Stimulated activated CD8-positive, alpha-beta memory T cell treated with anti-CD3 and anti-CD28 coated beads, Interleukin-4, amount 100 ng/mL, for 48 hours (primary cell): Measurements from ENCODE around the gene SLC30A2.

Experiments
- DNase-seq: peaks from one replicate; pipeline ENCODE4 v3.0.0-alpha.2; 2020

The SLC30A2 gene

GRCh38 chr1:26020941-26021646 is 24.8 kb downstream of the SLC30A2 start:
- DNase-seq, result no peak

DNA sequence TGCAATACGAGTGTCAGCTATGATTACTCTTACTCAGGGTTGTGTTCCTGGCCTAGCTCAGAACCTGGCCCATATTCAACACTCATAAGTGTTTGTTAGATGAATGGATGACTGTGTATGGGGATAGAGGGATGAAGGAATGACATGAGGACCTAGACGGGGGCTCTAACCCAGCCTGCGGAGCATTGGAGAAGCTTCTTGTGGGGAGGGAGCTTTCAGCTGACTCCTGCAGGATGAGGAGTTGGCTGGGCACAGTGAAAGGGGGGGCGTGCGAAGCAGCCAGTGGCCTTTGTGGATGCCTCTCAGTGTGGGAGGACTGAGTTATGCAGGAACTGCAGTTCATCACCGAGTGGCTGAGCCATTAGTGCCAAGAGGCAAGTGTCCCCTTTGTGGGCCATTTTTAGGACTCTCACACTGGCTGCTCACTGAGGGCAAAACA is 25.6 kb downstream of the SLC30A2 start:
- no peak for DNase-seq

- no peak for DNase-seq
Measured at GRCh38 chr1:26019641-26020315, 26.1 kb downstream of the SLC30A2 start.

GRCh38 chr1:26017606-26018005 is 28.3 kb downstream of the SLC30A2 start:
- no peak for DNase-seq

- DNase-seq, result peak; percentile 31
Measured at GRCh38 chr1:26016953-26017545, 28.9 kb downstream of the SLC30A2 start.

DNA sequence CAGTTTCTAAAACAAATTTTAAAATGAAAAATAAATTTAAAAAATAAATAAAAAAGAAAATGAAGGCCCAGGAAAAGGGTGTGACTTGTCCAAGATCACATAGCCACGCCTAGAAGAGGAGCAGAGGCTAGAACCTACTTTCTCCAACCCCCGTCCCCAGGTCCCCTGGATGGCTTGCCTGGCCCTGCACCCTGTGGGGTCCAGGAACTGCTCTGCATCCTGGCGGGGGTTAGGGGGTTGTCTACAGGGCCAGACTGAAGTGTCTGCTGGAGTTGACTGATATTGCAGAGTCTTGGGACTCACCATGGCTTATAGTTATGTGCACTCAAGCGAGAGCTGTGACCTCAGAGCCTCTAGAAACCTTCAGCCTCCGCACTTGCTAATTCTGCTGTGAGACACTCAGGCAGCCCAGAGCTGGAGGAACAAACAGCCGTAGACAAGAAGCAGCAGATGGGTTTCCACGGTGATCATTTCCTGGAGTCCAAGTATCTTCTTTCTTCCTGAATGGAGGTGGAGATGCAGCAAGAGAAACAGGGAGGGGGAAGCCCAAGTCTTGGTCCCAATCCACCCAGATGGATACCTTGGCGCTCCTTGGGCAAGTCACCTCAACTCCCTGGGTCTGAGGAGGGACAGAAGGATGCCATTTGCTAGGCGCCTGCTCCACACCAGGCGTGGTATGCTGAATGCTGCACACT is 29.5 kb downstream of the SLC30A2 start:
- DNase-seq, result no peak

GRCh38 chr1:26015358-26015757 is 30.6 kb downstream of the SLC30A2 start:
- DNase-seq, result no peak

- DNase-seq, result no peak
Measured at GRCh38 chr1:26014179-26014578, 31.7 kb downstream of the SLC30A2 start.

GRCh38 chr1:26012864-26013263 is 33.1 kb downstream of the SLC30A2 start:
- no peak for DNase-seq

DNA sequence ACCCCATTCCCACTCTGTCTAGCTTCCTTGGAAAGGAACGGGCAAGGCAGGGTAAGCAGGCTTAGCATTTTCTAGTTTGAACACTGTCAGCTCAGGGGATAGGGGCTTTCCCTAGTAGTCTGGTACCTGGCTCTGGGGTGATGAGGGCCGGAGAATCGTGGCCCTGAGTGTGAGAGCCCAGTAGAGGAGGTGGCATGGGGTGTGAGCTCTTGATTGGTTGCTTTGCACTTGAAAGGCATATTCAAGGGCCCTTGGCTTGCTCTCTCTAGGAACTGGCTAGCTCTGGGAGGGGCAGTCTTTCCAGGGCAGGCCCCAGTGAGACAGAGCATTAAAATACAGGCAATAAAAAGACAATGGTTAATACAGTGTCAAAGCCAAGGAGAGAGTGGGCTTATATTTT is 35.1 kb downstream of the SLC30A2 start:
- no peak for DNase-seq

DNA sequence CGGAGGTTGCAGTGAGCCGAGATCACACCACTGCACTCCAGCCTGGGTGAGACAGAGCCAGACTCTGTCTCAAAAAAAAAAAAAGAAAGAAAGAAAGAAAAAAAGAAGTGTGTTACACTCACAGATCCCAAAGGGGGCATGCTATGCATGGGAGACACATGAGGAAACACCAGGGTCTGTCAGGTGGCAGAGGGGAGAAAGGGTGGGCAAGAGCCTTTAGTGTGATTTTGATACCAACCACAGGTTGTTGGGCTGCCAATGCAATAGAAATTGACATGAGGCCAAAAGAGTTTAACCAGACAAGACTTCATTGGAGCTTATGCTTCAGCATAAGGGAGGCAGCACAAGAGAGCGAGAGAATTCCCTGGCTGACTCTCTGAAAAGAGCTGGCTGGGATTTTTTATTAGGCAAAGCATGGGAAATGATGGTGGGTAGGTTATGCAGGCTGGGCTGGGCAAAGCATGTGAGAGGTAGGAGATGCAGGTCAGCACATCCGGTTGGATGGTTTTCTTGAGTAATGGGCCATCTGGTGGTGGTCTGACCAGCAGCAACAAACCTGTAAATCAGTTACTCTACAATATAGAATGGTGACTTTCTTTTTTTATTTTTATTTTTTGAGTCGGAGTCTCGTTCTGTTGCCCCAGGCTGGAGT is 36.0 kb downstream of the SLC30A2 start:
- no peak for DNase-seq

DNA sequence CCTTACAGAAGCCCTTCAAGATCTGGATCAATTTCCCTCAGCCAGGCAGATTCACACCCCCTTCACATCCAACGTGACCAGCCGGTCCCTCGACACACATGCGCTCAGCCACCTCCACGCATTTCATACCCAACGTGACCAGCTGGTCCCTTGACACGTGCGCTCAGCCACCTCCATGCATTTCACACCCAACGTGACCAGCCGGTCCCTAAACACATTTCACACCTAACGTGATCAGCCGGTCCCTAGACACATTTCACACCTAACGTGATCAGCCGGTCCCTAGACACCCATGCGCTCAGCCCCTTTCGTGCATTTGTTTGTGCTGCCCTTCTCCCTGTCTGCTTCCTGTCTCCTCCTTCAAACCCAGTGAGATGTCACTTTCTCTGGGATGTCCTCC is 39.2 kb downstream of the SLC30A2 start:
- DNase-seq, result no peak

DNA sequence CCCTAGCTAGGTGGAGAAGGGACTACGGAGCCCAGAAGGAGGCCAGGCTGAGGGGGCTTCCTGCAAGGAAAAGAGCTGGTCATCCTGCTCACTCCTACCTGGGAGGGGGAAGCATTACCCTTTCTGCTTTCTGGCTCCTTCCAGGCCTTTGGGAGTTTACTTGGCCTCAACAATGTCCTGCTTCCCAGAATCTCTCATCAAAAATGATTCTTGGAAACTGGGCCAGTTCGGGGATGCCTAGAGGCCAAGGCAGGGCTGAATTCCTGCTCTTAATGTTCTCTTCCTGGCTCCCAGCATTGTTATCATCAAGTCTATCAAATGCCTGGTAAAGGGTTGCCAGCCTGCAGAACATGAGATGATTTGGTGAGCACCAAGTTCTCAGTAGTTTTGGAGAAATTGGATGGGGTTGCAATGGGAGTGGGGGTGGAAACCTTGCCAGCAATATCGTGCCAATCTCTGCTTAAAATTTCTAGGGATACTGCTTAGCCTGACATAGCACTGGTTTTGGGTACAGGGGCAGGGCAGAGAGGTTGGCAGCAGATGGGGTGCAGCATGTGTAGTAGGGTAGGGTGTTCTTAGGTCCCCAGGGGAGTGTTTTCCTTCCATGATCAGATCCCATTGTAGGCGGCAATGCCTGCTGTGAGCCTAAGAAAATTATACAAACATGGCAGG is 40.3 kb downstream of the SLC30A2 start:
- DNase-seq, result no peak

GRCh38 chr1:26003756-26004155 is 42.2 kb downstream of the SLC30A2 start:
- no peak for DNase-seq

- DNase-seq, result no peak
Measured at GRCh38 chr1:26003262-26003661, 42.7 kb downstream of the SLC30A2 start.

DNA sequence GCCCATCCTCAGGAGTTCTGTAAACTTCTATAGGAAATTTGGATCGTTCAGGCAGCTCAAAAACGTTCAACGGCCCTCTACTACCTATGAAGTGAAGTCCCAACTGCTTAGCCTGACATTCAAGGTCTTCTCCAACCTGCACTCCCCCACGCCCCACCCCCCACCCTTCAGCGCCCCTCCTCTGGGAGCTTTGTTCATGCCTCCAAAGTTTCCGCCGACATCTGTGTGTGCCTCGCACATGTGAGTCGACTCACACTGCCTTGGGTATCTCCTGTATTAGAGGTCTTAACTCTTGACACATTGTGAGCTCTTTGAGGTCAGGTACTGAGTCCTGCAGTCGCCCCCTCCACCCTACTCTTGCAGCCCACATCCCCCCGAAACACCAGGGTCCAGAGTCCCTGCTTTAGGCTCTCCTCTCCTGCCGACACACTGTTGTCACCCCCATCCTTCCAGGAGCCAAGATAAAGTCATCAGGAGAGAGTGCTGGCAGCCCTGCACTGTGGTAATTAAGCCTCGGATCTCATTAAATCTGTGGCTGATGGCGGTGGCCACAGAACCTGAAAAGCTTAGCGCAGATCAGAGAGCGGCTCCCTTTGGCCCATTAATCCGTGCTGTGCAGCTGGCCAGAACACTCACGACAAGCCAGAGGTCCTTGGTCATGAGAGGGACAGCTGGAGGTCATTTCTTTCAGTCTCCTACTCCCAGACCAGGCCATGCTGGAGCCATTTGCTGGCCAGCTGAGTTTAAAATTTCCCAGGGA is 46.7 kb downstream of the SLC30A2 start:
- DNase-seq, result no peak

- DNase-seq, result peak; percentile 97
Measured at GRCh38 chr1:25997828-25998761, 47.8 kb downstream of the SLC30A2 start, which contains the start of gene PAFAH2. TSS of gene PAFAH2 (minus strand) at chr1:25998063. CDS start at chr1:25990816, 7,247 bp downstream.

GRCh38 chr1:25996966-25997827 is 48.7 kb downstream of the SLC30A2 start:
- no peak for DNase-seq

GRCh38 chr1:25994402-25995150 is 51.3 kb downstream of the SLC30A2 start:
- no peak for DNase-seq
